Lower lobe of right lung (tissue), 2 donors: ENCODE measurements around the gene AANAT. TPM values are rescaled to one million over a fixed set of nuclear protein-coding genes. Genes with fewer than 3 reads are reported as not detected.
"Not testable (repeated sequence)": the region's sequence is repeated elsewhere in the genome, so short reads cannot be mapped to it uniquely, and the experiment has no call there.

Source experiments
- ATAC-seq, 2 donors: fragments of 200-7000 bp; cut with Tn5 transposase; one replicate each; pipeline ENCODE4 v1.9.1; 2020 to 2022; ENCODE audit warnings: mild to moderate bottlenecking in 2 of 2, moderate library complexity in 2 of 2
- DNase-seq: peaks from one replicate; pipeline ENCODE4 v3.0.0-alpha.2; 2020
- H3K27ac ChIP-seq: fragments of 200-600 bp; one replicate; pipeline ENCODE4 v1.8.0; 2022
- H3K27me3 ChIP-seq: fragments of 200-600 bp; one replicate; pipeline ENCODE4 v1.8.0; 2022; ENCODE audit warnings: low read depth
- H3K36me3 ChIP-seq: fragments of 200-600 bp; one replicate; pipeline ENCODE4 v1.8.0; 2022; ENCODE audit warnings: mild to moderate bottlenecking
- H3K4me1 ChIP-seq: fragments of 200-600 bp; one replicate; pipeline ENCODE4 v1.8.0; 2022
- H3K4me3 ChIP-seq: fragments of 200-600 bp; one replicate; pipeline ENCODE4 v1.8.0; 2022; ENCODE audit warnings: mild to moderate bottlenecking
- H3K9me3 ChIP-seq: fragments of 200-600 bp; one replicate; pipeline ENCODE4 v1.8.0; 2022
- intact Hi-C: fragments of 100-400 bp; cut with DNase I; formaldehyde crosslinking; loops from one replicate; pipeline ENCODE4 v1.11.0; 2022
- total RNA-seq: library from RNA; stranded (reverse); fragmentation: NEBNext Ultra II Directional; extraction: Animal tissue kit (Norgen Biotek cat#: 25700); gene quantifications from one replicate; pipeline ENCODE4 v1.2.1, GENCODE V29; 2021
- TF ChIP-seq, protein P1 (sequence below): fragments of 200-600 bp; IDR thresholded peaks from one replicate; pipeline ENCODE4 v1.8.0; 2022; ENCODE audit warnings: antibody characterized with exemption, mild to moderate bottlenecking
- donor health status: DM: no; HTN: yes; CAD: no; lungs with severe emphysema.

Gene AANAT
- total RNA-seq, 1 donor from 2014 or later, result not detected

DNA sequence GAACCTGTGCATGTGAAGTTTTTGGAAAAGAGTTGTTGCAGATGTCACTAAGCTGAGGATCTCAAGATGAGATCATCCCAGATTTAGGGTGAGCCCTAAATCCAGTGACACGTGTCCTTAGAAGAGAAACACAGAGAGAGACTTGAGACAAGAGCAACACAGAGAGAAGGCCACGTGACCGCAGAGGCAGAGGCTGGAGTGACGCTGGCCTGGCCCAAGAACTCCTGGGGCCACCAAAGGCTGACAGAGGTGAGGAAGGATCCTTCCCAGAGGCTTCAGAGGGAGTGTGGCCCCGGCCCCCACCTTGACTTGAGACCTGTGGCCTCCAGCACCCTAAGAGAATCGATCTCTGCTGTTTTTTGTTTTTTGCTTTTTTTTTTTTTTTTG is 45.9 kb downstream of the AANAT start:
- no peaks in the 10 kb centered on the region for H3K9me3 ChIP-seq
- TF ChIP-seq, protein P1, sequence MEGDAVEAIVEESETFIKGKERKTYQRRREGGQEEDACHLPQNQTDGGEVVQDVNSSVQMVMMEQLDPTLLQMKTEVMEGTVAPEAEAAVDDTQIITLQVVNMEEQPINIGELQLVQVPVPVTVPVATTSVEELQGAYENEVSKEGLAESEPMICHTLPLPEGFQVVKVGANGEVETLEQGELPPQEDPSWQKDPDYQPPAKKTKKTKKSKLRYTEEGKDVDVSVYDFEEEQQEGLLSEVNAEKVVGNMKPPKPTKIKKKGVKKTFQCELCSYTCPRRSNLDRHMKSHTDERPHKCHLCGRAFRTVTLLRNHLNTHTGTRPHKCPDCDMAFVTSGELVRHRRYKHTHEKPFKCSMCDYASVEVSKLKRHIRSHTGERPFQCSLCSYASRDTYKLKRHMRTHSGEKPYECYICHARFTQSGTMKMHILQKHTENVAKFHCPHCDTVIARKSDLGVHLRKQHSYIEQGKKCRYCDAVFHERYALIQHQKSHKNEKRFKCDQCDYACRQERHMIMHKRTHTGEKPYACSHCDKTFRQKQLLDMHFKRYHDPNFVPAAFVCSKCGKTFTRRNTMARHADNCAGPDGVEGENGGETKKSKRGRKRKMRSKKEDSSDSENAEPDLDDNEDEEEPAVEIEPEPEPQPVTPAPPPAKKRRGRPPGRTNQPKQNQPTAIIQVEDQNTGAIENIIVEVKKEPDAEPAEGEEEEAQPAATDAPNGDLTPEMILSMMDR, result no peak
- intact Hi-C loops, result no loop called here
- H3K27ac ChIP-seq, result no peak overlapping the region
- DNase-seq, result no peak
- no peak overlapping the region for H3K4me3 ChIP-seq
- H3K4me1 ChIP-seq, result peaks cover 36% of the 10 kb centered on the region
- ATAC-seq, result no peak
- no peaks in the 10 kb centered on the region for H3K27me3 ChIP-seq
- no peaks in the 10 kb centered on the region for H3K36me3 ChIP-seq

DNA sequence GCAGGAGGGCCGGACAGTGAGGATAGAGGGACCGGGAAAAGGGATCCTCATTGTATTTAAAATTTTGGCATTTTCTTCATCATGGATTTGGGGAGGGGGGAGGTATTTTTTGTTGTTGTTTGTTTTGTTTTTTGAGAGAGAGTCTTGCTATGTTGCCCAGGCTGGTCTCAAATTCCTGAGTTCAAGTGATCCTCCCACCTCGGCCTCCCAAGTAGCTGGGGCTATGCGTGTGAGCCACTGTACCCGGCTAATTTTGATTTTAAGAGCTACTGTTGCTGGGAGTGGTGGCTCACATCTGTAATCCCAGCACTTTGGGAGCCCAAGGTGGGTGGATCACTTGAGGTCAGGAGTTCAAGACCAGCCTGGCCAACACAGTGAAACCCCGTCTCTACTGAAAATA is 47.0 kb downstream of the AANAT start:
- H3K27me3 ChIP-seq, H3K9me3 ChIP-seq, H3K4me3 ChIP-seq, ATAC-seq, DNase-seq, H3K27ac ChIP-seq, H3K36me3 ChIP-seq, intact Hi-C loops: not testable (repeated sequence)
- H3K4me1 ChIP-seq, result peaks cover 36% of the 10 kb centered on the region

DNA sequence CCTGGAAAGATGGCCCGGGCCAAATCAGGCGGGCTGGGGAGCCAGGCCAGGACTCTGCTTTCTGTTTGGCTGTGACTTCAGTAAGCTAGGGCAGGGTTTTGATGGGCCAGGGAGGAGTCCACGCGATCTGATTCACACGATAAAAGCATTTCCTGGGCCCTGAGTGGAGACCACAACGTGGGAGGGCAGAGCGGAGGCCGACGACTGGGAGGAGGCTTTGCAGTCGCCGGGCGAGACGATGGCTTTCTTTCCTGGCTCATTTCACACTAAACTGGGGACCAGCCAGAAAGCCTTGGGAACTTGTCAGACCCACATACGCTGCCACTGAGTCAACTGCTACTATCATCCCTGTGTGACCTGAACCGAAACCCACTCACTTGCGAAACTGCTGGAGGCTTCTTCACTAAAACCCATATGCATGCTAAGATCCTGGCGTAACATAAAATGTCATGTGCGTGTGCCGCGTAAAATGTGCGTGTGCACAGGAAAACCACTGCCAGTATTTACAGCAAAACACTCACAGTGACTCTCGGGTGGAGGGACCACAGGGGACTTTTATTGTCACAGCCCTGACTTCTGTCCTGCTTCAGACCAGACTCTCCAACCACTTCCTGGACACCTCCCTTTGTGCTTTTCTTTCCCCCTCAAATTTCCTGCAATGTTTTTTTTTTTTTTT is 48.0 kb downstream of the AANAT start:
- Histone ChIP-seq H3K27ac (peak overlapping the region; percentile 76), H3K4me1 (peaks cover 36% of the 10 kb centered on the region), H3K9me3 (no peaks in the 10 kb centered on the region), H3K27me3 (no peaks in the 10 kb centered on the region), H3K36me3 (no peaks in the 10 kb centered on the region), H3K4me3 (peak overlapping the region; percentile 40)
- TF ChIP-seq, protein P1, result no peak
- intact Hi-C loops, result no loop called here
- DNase-seq (peak; percentile 67), ATAC-seq (peak; percentile 76 to 83)

- Histone ChIP-seq H3K27ac (no peak overlapping the region), H3K36me3 (no peaks in the 10 kb centered on the region), H3K9me3 (no peaks in the 10 kb centered on the region), H3K4me1 (peaks cover 20% of the 10 kb centered on the region), H3K4me3 (no peak overlapping the region), H3K27me3 (peaks cover 5% of the 10 kb centered on the region)
- intact Hi-C loops, result no loop called here
- DNase-seq (no peak), ATAC-seq (no peak)
- TF ChIP-seq, protein P1, result no peak
Measured at GRCh38 chr17:76517638-76518038, 50.2 kb downstream of the AANAT start.

- Histone ChIP-seq H3K4me1 (peaks cover 34% of the 10 kb centered on the region), H3K9me3 (no peaks in the 10 kb centered on the region), H3K4me3 (no peak overlapping the region), H3K27ac (no peak overlapping the region), H3K27me3 (peaks cover 7% of the 10 kb centered on the region), H3K36me3 (no peaks in the 10 kb centered on the region)
- TF ChIP-seq, protein P1, result no peak
- no peak for DNase-seq
- ATAC-seq, result no peak
- intact Hi-C loops, result no loop called here
Measured at GRCh38 chr17:76519048-76519966, 51.9 kb downstream of the AANAT start.

Other genes starting within 250 kb of the AANAT start
- 2.4 TPM for gene RNF157, start 227.1 kb upstream of the AANAT start, total RNA-seq
- gene UBALD2, start 202.3 kb upstream of the AANAT start, total RNA-seq, result 62.7 TPM
- gene QRICH2, start 159.3 kb upstream of the AANAT start, total RNA-seq, result 4.5 TPM
- gene PRPSAP1, start 113.7 kb upstream of the AANAT start, total RNA-seq, result 70.4 TPM
- 8.2 TPM for gene SPHK1, start 83.0 kb upstream of the AANAT start, total RNA-seq
- 18.2 TPM for gene UBE2O, start 14.5 kb upstream of the AANAT start, total RNA-seq
- gene RHBDF2, start 33.8 kb downstream of the AANAT start, total RNA-seq, result 47.8 TPM
- 30.2 TPM for gene CYGB, start 70.1 kb downstream of the AANAT start, total RNA-seq
- 8.2 TPM for gene PRCD, start 72.4 kb downstream of the AANAT start, total RNA-seq
- gene ST6GALNAC2, start 118.3 kb downstream of the AANAT start, total RNA-seq, result 29.0 TPM
- gene ST6GALNAC1, start 176.2 kb downstream of the AANAT start, total RNA-seq, result 16.6 TPM
- 105 TPM for gene MXRA7, start 243.4 kb downstream of the AANAT start, total RNA-seq